Endothelial cell of umbilical vein (primary cell): ENCODE results near the gene MCM3AP.

Experiments
- JUN ChIP-seq: IDR thresholded peaks from 2 replicates; pipeline ENCODE4 v1.6.1; 2011; ENCODE audit warnings: borderline replicate concordance, low read depth; ENCODE audit not compliant: insufficient read length, insufficient read depth
- POLR2A ChIP-seq: IDR thresholded peaks from 2 replicates; pipeline ENCODE4 v1.6.1; 2012; ENCODE audit warnings: low read depth, mild to moderate bottlenecking, control low read depth, low read length
- POLR2AphosphoS5 ChIP-seq: IDR thresholded peaks from 2 replicates; pipeline ENCODE4 v1.6.1; 2012; ENCODE audit warnings: low read depth, mild to moderate bottlenecking, control low read depth, low read length, moderate library complexity; ENCODE audit not compliant: insufficient read depth
- TF ChIP-seq, protein P1 (sequence below), 2 donors: IDR thresholded peaks; 1 replicate in 1 of 2; 2 replicates in 1 of 2; pipeline ENCODE4 v1.5.1; 2011; ENCODE audit warnings: low read length in 2 of 2, mild to moderate bottlenecking in 2 of 2, moderate library complexity in 2 of 2, control low read depth in 1 of 2, inconsistent platforms in 1 of 2, low read depth in 1 of 2; ENCODE audit not compliant: insufficient read depth in 1 of 2; ENCODE audit errors: extremely low read depth in 1 of 2

DNA sequence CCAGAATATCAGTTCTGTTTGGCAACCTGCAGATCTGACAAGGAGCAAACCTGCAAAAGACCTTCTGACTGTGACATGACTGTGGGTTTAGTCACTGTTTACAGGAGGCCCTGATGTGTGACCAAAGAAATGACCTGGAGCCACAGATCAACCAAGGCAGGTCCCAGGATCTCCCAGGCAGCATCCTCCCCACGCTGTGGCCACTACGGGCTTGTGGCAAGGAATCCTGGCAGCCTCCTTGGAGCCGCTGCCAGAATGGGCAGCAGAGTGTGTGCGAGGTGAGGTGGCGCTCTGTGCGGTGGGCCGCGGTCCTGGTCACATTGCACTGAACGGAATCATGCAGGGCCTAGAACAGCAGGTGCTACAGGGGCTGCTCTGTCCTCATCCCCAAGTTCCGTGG, 15.9 kb downstream of the MCM3AP start:
- TF ChIP-seq, protein P1, sequence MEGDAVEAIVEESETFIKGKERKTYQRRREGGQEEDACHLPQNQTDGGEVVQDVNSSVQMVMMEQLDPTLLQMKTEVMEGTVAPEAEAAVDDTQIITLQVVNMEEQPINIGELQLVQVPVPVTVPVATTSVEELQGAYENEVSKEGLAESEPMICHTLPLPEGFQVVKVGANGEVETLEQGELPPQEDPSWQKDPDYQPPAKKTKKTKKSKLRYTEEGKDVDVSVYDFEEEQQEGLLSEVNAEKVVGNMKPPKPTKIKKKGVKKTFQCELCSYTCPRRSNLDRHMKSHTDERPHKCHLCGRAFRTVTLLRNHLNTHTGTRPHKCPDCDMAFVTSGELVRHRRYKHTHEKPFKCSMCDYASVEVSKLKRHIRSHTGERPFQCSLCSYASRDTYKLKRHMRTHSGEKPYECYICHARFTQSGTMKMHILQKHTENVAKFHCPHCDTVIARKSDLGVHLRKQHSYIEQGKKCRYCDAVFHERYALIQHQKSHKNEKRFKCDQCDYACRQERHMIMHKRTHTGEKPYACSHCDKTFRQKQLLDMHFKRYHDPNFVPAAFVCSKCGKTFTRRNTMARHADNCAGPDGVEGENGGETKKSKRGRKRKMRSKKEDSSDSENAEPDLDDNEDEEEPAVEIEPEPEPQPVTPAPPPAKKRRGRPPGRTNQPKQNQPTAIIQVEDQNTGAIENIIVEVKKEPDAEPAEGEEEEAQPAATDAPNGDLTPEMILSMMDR (IDR thresholded peaks at IDR 0.05; ENCODE audit: extremely low read depth in 1 of 2, insufficient read depth in 1 of 2, low read depth in 1 of 2, low read length in 2 of 2), result no peak
- TF ChIP-seq JUN (no peak), POLR2A (no peak), POLR2AphosphoS5 (no peak)
